Renal pelvis (tissue), 4 donors: ENCODE data around the gene CSMD2. TPM values are rescaled to one million over a fixed set of nuclear protein-coding genes. Genes with fewer than 3 reads are reported as not detected.

ENCODE experiments used
- DNase-seq: peaks from one replicate; pipeline ENCODE4 v3.0.0-alpha.2; 2013
- polyA plus RNA-seq, 3 donors: library from polyadenylated mRNA; unstranded; fragments of 120-200 nt; gene quantifications; one replicate each; pipeline ENCODE4 v1.2.1, GENCODE V29; 2013; ENCODE audit not compliant: insufficient read length in 3 of 3

Gene CSMD2
- polyA plus RNA-seq, 3 donors = 0.87 to 1.3 (median 1.0) TPM

- DNase-seq = peak; percentile 60
These were observed 1.9 kb downstream of the CSMD2 start for GRCh38 chr1:34162852-34163766.

GRCh38 chr1:34156739-34157138 lies 8.3 kb downstream of the CSMD2 start:
- DNase-seq = no peak

- DNase-seq = no peak
These were observed 9.2 kb downstream of the CSMD2 start for GRCh38 chr1:34155860-34156259.

GRCh38 chr1:34153246-34153645 lies 11.8 kb downstream of the CSMD2 start:
- no peak for DNase-seq

- no peak for DNase-seq
These were observed 15.5 kb downstream of the CSMD2 start for GRCh38 chr1:34149501-34149900.

- no peak for DNase-seq
These were observed 17.7 kb downstream of the CSMD2 start for GRCh38 chr1:34147301-34147700.

- no peak for DNase-seq
These were observed 20.3 kb downstream of the CSMD2 start for GRCh38 chr1:34144766-34145165.

- DNase-seq = no peak
These were observed 21.1 kb downstream of the CSMD2 start for GRCh38 chr1:34143975-34144374.

GRCh38 chr1:34140011-34140676 lies 24.9 kb downstream of the CSMD2 start:
- DNase-seq = no peak

GRCh38 chr1:34137411-34137810 lies 27.6 kb downstream of the CSMD2 start:
- DNase-seq = no peak

- no peak for DNase-seq
These were observed 32.9 kb downstream of the CSMD2 start for GRCh38 chr1:34132161-34132420.

GRCh38 chr1:34131396-34132160 lies 33.5 kb downstream of the CSMD2 start:
- DNase-seq = no peak

- DNase-seq = no peak
These were observed 34.7 kb downstream of the CSMD2 start for GRCh38 chr1:34130306-34130705.

GRCh38 chr1:34129630-34130029 lies 35.4 kb downstream of the CSMD2 start:
- DNase-seq = no peak

- DNase-seq = no peak
These were observed 36.7 kb downstream of the CSMD2 start for GRCh38 chr1:34128186-34128889.

GRCh38 chr1:34127006-34128000 lies 37.7 kb downstream of the CSMD2 start:
- DNase-seq = no peak

- DNase-seq = no peak
These were observed 38.5 kb downstream of the CSMD2 start for GRCh38 chr1:34126486-34126885.

- DNase-seq = no peak
These were observed 39.2 kb downstream of the CSMD2 start for GRCh38 chr1:34125721-34126380.

- DNase-seq = no peak
These were observed 42.7 kb downstream of the CSMD2 start for GRCh38 chr1:34122080-34122932.
